BLaER1 (cell line): ENCODE data around the gene UPF3A.
A peak's percentile ranks its signal among the peaks of the same experiment; 100 is the strongest.
"Not testable (repeated sequence)": the region's sequence is repeated elsewhere in the genome, so short reads cannot be mapped to it uniquely, and the experiment has no call there.

Source experiments
- H3K27ac ChIP-seq: shearing (Covaris generic); formaldehyde crosslinking; 2 replicates; pipeline ENCODE4 v1.8.1; 2022
- H3K27me3 ChIP-seq: shearing (Covaris generic); formaldehyde crosslinking; 2 replicates; pipeline ENCODE4 v1.8.1; 2022
- H3K36me3 ChIP-seq: shearing (Covaris generic); formaldehyde crosslinking; 2 replicates; pipeline ENCODE4 v1.8.1; 2022
- H3K4me1 ChIP-seq: shearing (Covaris generic); formaldehyde crosslinking; 2 replicates; pipeline ENCODE4 v1.8.1; 2022
- H3K4me2 ChIP-seq: shearing (Covaris generic); formaldehyde crosslinking; 2 replicates; pipeline ENCODE4 v1.8.1; 2022
- H3K4me3 ChIP-seq: shearing (Covaris generic); formaldehyde crosslinking; 2 replicates; pipeline ENCODE4 v1.8.1; 2022
- H3K9ac ChIP-seq: shearing (Covaris generic); formaldehyde crosslinking; 2 replicates; pipeline ENCODE4 v1.8.1; 2022
- H3K9me3 ChIP-seq: shearing (Covaris generic); formaldehyde crosslinking; 2 replicates; pipeline ENCODE4 v1.8.1; 2022
- H4K20me1 ChIP-seq: shearing (Covaris generic); formaldehyde crosslinking; 2 replicates; pipeline ENCODE4 v1.8.1; 2022
- Cebpa-rat ChIP-seq: shearing (Covaris generic); IDR thresholded peaks from 2 replicates; pipeline ENCODE4 v1.8.1; 2022

UPF3A gene

GRCh38 chr13:114325729-114326128 lies 44.3 kb downstream of the UPF3A start:
- TF ChIP-seq Cebpa-rat, result no peak
- Histone ChIP-seq H3K36me3 (peaks cover 89% of the 10 kb centered on the region), H3K27ac (no peak overlapping the region), H3K9ac (no peak overlapping the region), H3K4me2 (0 out of 2 replicates have a peak overlapping the region, but pooled peaks have one; percentile 5), H4K20me1 (peaks cover 66% of the 10 kb centered on the region), H3K27me3 (no peaks in the 10 kb centered on the region), H3K4me1 (peaks cover 15% of the 10 kb centered on the region; the same call in 1 of the 2 replicates), H3K4me3 (no peak overlapping the region), H3K9me3 (no peaks in the 10 kb centered on the region)

GRCh38 chr13:114328034-114328433 lies 46.6 kb downstream of the UPF3A start:
- no peaks in the 10 kb centered on the region for H3K27me3 ChIP-seq
- H3K9me3 ChIP-seq, result no peaks in the 10 kb centered on the region
- H4K20me1 ChIP-seq, result peaks cover 45% of the 10 kb centered on the region
- peaks cover 15% of the 10 kb centered on the region; the same call in 1 of the 2 replicates for H3K4me1 ChIP-seq
- TF ChIP-seq Cebpa-rat, result no peak
- no peak overlapping the region for H3K4me2 ChIP-seq
- no peak overlapping the region for H3K4me3 ChIP-seq
- H3K27ac ChIP-seq, result no peak overlapping the region
- H3K36me3 ChIP-seq, result peaks cover 66% of the 10 kb centered on the region
- no peak overlapping the region for H3K9ac ChIP-seq

GRCh38 chr13:114328595-114328994 lies 47.2 kb downstream of the UPF3A start:
- H3K27ac ChIP-seq, result no peak overlapping the region

GRCh38 chr13:114330086-114330485 lies 48.7 kb downstream of the UPF3A start:
- Histone ChIP-seq H3K27me3 (no peaks in the 10 kb centered on the region), H3K9me3 (no peaks in the 10 kb centered on the region), H3K4me1 (peaks cover 25% of the 10 kb centered on the region), H3K4me2 (no peak overlapping the region), H3K4me3 (no peak overlapping the region), H4K20me1 (peaks cover 31% of the 10 kb centered on the region), H3K36me3 (peaks cover 45% of the 10 kb centered on the region), H3K9ac (no peak overlapping the region), H3K27ac (no peak overlapping the region)
- TF ChIP-seq Cebpa-rat, result no peak

More at GRCh38 chr13:114328595-114328994, 47.2 kb downstream of the UPF3A start:
- H4K20me1 ChIP-seq, result peaks cover 39% of the 10 kb centered on the region
- no peak overlapping the region for H3K4me3 ChIP-seq
- H3K27me3 ChIP-seq, result no peaks in the 10 kb centered on the region
- peaks cover 16% of the 10 kb centered on the region for H3K4me1 ChIP-seq
- TF ChIP-seq Cebpa-rat, result no peak
- H3K9me3 ChIP-seq, result no peaks in the 10 kb centered on the region
- no peak overlapping the region for H3K9ac ChIP-seq
- H3K4me2 ChIP-seq, result no peak overlapping the region
- peaks cover 60% of the 10 kb centered on the region for H3K36me3 ChIP-seq

- Histone ChIP-seq H3K4me2 (peak overlapping the region; percentile 57), H3K4me1 (peaks cover 13% of the 10 kb centered on the region), H3K36me3 (peaks cover 15% of the 10 kb centered on the region)
- H3K9me3 ChIP-seq, H3K9ac ChIP-seq, H3K27ac ChIP-seq, H3K27me3 ChIP-seq, H3K4me3 ChIP-seq, H4K20me1 ChIP-seq: not testable (repeated sequence)
These were observed 52.5 kb downstream of the UPF3A start for GRCh38 chr13:114333881-114334280.

- no peak overlapping the region for H3K4me3 ChIP-seq
- no peaks in the 10 kb centered on the region for H3K27me3 ChIP-seq
- TF ChIP-seq Cebpa-rat, result no peak
- H3K4me2 ChIP-seq, result peak overlapping the region; percentile 57
- H3K9ac ChIP-seq, result no peak overlapping the region
- peaks cover 14% of the 10 kb centered on the region for H3K4me1 ChIP-seq
- H3K27ac ChIP-seq, result no peak overlapping the region
- no peaks in the 10 kb centered on the region for H4K20me1 ChIP-seq
- peaks cover 12% of the 10 kb centered on the region for H3K36me3 ChIP-seq
- H3K9me3 ChIP-seq, result no peaks in the 10 kb centered on the region
These were observed 53.1 kb downstream of the UPF3A start for GRCh38 chr13:114334305-114335053.

GRCh38 chr13:114336457-114336856 lies 55.1 kb downstream of the UPF3A start:
- H3K4me3 ChIP-seq, H3K27ac ChIP-seq, H3K9me3 ChIP-seq, H3K36me3 ChIP-seq, H3K9ac ChIP-seq, H3K27me3 ChIP-seq, H3K4me2 ChIP-seq, H4K20me1 ChIP-seq: not testable (repeated sequence)
- peaks cover 26% of the 10 kb centered on the region for H3K4me1 ChIP-seq

GRCh38 chr13:114338959-114339358 lies 57.6 kb downstream of the UPF3A start:
- Histone ChIP-seq H3K9me3 (no peaks in the 10 kb centered on the region), H3K4me3 (no peak overlapping the region), H3K27ac (no peak overlapping the region), H3K36me3 (no peaks in the 10 kb centered on the region), H3K4me1 (peaks cover 20% of the 10 kb centered on the region), H3K4me2 (no peak overlapping the region), H3K9ac (no peak overlapping the region), H3K27me3 (no peaks in the 10 kb centered on the region), H4K20me1 (no peaks in the 10 kb centered on the region)
- no peak for TF ChIP-seq Cebpa-rat

- Histone ChIP-seq H3K27ac (no peak overlapping the region), H3K4me1 (peaks cover 12% of the 10 kb centered on the region), H3K4me2 (peak overlapping the region; percentile 37), H3K9me3 (no peaks in the 10 kb centered on the region), H3K36me3 (no peaks in the 10 kb centered on the region), H3K4me3 (no peak overlapping the region), H4K20me1 (no peaks in the 10 kb centered on the region), H3K27me3 (no peaks in the 10 kb centered on the region), H3K9ac (no peak overlapping the region)
- no peak for TF ChIP-seq Cebpa-rat
These were observed 58.6 kb downstream of the UPF3A start for GRCh38 chr13:114339857-114340534.

- no peak for TF ChIP-seq Cebpa-rat
- H4K20me1 ChIP-seq, result no peaks in the 10 kb centered on the region
- H3K27ac ChIP-seq, result no peak overlapping the region
- no peaks in the 10 kb centered on the region for H3K9me3 ChIP-seq
- no peak overlapping the region for H3K9ac ChIP-seq
- H3K4me2 ChIP-seq, result no peak overlapping the region
- no peaks in the 10 kb centered on the region for H3K36me3 ChIP-seq
- H3K4me1 ChIP-seq, result peaks cover 12% of the 10 kb centered on the region
- no peak overlapping the region for H3K4me3 ChIP-seq
- H3K27me3 ChIP-seq, result no peaks in the 10 kb centered on the region
These were observed 59.8 kb downstream of the UPF3A start for GRCh38 chr13:114341003-114341777.

GRCh38 chr13:114347256-114347655 lies 65.9 kb downstream of the UPF3A start:
- not testable (repeated sequence) for H3K4me2 ChIP-seq, H3K27me3 ChIP-seq, H3K9me3 ChIP-seq, H3K4me1 ChIP-seq, H3K27ac ChIP-seq, H3K4me3 ChIP-seq, H3K36me3 ChIP-seq, H3K9ac ChIP-seq, H4K20me1 ChIP-seq

- not testable (repeated sequence) for H3K27ac ChIP-seq, H3K9ac ChIP-seq, H3K4me3 ChIP-seq, H3K36me3 ChIP-seq, H3K27me3 ChIP-seq, H3K4me1 ChIP-seq, H3K9me3 ChIP-seq, H3K4me2 ChIP-seq, H4K20me1 ChIP-seq
These were observed 71.4 kb downstream of the UPF3A start for GRCh38 chr13:114352763-114353162.

- H3K27me3 ChIP-seq, H3K4me3 ChIP-seq, H3K9ac ChIP-seq, H3K36me3 ChIP-seq, H3K9me3 ChIP-seq, H3K4me1 ChIP-seq, H4K20me1 ChIP-seq, H3K27ac ChIP-seq, H3K4me2 ChIP-seq: not testable (repeated sequence)
These were observed 72.0 kb downstream of the UPF3A start for GRCh38 chr13:114353382-114353781.
